ENCODE data around the gene NCK2.
"Not testable (repeated sequence)": the region's sequence is repeated elsewhere in the genome, so short reads cannot be mapped to it uniquely, and the experiment has no call there.

The NCK2 gene

GRCh38 chr2:105757433-105757832, 12.7 kb downstream of the NCK2 start:
- no peak for DNase-seq

- no peak for DNase-seq
Measured at GRCh38 chr2:105760191-105760590, 15.5 kb downstream of the NCK2 start.

GRCh38 chr2:105760639-105761337, 16.1 kb downstream of the NCK2 start:
- DNase-seq, result no peak

- no peak for DNase-seq
Measured at GRCh38 chr2:105761931-105762515, 17.3 kb downstream of the NCK2 start.

GRCh38 chr2:105763076-105763475, 18.4 kb downstream of the NCK2 start:
- DNase-seq, result no peak

GRCh38 chr2:105764059-105764458, 19.3 kb downstream of the NCK2 start:
- DNase-seq, result no peak

- DNase-seq, result peak; percentile 64
Measured at GRCh38 chr2:105765415-105766299, 20.9 kb downstream of the NCK2 start.

GRCh38 chr2:105766300-105766866, 21.7 kb downstream of the NCK2 start:
- DNase-seq, result no peak

- no peak for DNase-seq
Measured at GRCh38 chr2:105768176-105768575, 23.5 kb downstream of the NCK2 start.

- no peak for DNase-seq
Measured at GRCh38 chr2:105768961-105769452, 24.3 kb downstream of the NCK2 start.

GRCh38 chr2:105769504-105769903, 24.8 kb downstream of the NCK2 start:
- no peak for DNase-seq

- peak; percentile 82 for DNase-seq
Measured at GRCh38 chr2:105770149-105770548, 25.4 kb downstream of the NCK2 start.

GRCh38 chr2:105771291-105771690, 26.6 kb downstream of the NCK2 start:
- DNase-seq, result not testable (repeated sequence)

- no peak for DNase-seq
Measured at GRCh38 chr2:105771836-105772235, 27.1 kb downstream of the NCK2 start.

- DNase-seq, result no peak
Measured at GRCh38 chr2:105772362-105772761, 27.6 kb downstream of the NCK2 start.

GRCh38 chr2:105773568-105773967, 28.9 kb downstream of the NCK2 start:
- DNase-seq, result no peak

GRCh38 chr2:105774781-105775337, 30.1 kb downstream of the NCK2 start:
- no peak for DNase-seq

- DNase-seq, result no peak
Measured at GRCh38 chr2:105775809-105776559, 31.3 kb downstream of the NCK2 start.

GRCh38 chr2:105776560-105776928, 31.8 kb downstream of the NCK2 start:
- no peak for DNase-seq

GRCh38 chr2:105777031-105777482, 32.3 kb downstream of the NCK2 start:
- no peak for DNase-seq

- DNase-seq, result no peak
Measured at GRCh38 chr2:105777506-105778055, 32.9 kb downstream of the NCK2 start.

GRCh38 chr2:105778080-105778607, 33.4 kb downstream of the NCK2 start:
- no peak for DNase-seq
